Suprapubic skin (tissue), 3 donors: ENCODE results near the gene LHB.

Experiments used
- CTCF ChIP-seq, 2 donors: fragments of 200-600 bp in 1 of 2; fragments of 450-650 bp in 1 of 2; sonication (generic) in 1 of 2; IDR thresholded peaks; one replicate each; pipeline ENCODE4 v1.5.1; 2016 to 2019; ENCODE audit warnings: antibody characterized with exemption in 2 of 2, mild to moderate bottlenecking in 1 of 2, moderate library complexity in 1 of 2
- EP300 ChIP-seq: sonication (generic); formaldehyde crosslinking; IDR thresholded peaks from one replicate; pipeline ENCODE4 v1.6.1; 2017; ENCODE audit warnings: antibody characterized with exemption
- POLR2A ChIP-seq, 2 donors: fragments of 450-650 bp; IDR thresholded peaks; one replicate each; pipeline ENCODE4 v1.6.1; 2017; ENCODE audit warnings: antibody characterized with exemption in 2 of 2, mild to moderate bottlenecking in 2 of 2, moderate library complexity in 2 of 2

GRCh38 chr19:49019242-49019932 lies 2.5 kb upstream of the LHB start:
- TF ChIP-seq CTCF (IDR thresholded peaks at IDR 0.05) (no peak), EP300 (no peak), POLR2A (IDR thresholded peaks at IDR 0.05) (no peak)
